ENCODE results near the gene CDH4.

DNA sequence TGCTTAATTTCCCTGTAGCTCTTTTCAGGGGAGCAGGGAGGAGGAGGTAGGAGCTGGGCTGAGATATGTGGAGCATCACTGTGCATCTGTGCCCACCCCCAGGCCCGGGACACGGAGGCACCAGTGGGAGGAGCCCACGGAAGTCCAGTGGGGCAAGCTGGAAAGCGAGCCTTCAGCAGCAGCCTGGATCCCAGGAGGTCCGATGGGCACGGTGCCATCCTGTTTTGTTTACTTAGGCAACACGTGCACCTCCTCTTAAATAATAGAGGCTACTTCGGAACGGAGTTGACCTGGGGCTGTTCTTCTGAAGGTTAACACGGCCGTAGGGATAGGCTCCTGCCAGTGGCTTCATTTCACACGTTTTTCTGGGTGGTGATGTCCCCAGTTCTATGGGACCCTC lies 51.6 kb downstream of the CDH4 start:
- TF ChIP-seq, protein P1, sequence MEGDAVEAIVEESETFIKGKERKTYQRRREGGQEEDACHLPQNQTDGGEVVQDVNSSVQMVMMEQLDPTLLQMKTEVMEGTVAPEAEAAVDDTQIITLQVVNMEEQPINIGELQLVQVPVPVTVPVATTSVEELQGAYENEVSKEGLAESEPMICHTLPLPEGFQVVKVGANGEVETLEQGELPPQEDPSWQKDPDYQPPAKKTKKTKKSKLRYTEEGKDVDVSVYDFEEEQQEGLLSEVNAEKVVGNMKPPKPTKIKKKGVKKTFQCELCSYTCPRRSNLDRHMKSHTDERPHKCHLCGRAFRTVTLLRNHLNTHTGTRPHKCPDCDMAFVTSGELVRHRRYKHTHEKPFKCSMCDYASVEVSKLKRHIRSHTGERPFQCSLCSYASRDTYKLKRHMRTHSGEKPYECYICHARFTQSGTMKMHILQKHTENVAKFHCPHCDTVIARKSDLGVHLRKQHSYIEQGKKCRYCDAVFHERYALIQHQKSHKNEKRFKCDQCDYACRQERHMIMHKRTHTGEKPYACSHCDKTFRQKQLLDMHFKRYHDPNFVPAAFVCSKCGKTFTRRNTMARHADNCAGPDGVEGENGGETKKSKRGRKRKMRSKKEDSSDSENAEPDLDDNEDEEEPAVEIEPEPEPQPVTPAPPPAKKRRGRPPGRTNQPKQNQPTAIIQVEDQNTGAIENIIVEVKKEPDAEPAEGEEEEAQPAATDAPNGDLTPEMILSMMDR (IDR thresholded peaks at IDR 0.05): no peak
- TF ChIP-seq POLR2A (IDR thresholded peaks at IDR 0.05): no peak
